Urinary bladder (tissue), 4 donors: ENCODE measurements around the gene TGFB1I1. TPM values are rescaled to one million over a fixed set of nuclear protein-coding genes. Genes with fewer than 3 reads are reported as not detected.
A peak's percentile ranks its signal among the peaks of the same experiment; 100 is the strongest.
"Not testable (repeated sequence)": the region's sequence is repeated elsewhere in the genome, so short reads cannot be mapped to it uniquely, and the experiment has no call there.

Experiments used
- DNase-seq: peaks from one replicate; pipeline ENCODE4 v3.0.0-alpha.2; 2015; ENCODE audit errors: extremely low spot score
- H3K27ac ChIP-seq: one replicate; pipeline ENCODE4 v1.5.1; 2013; ENCODE audit warnings: low read depth, mild to moderate bottlenecking, moderate library complexity
- H3K36me3 ChIP-seq: one replicate; pipeline ENCODE4 v1.6.1; 2013; ENCODE audit warnings: mild to moderate bottlenecking, moderate library complexity; ENCODE audit not compliant: insufficient read depth
- H3K4me1 ChIP-seq: one replicate; pipeline ENCODE4 v1.6.1; 2013; ENCODE audit warnings: mild to moderate bottlenecking, moderate library complexity; ENCODE audit not compliant: insufficient read depth
- H3K4me3 ChIP-seq: one replicate; pipeline ENCODE4 v1.5.1; 2013; ENCODE audit warnings: low read depth, low read length
- WGBS: extraction: QIAGEN DNeasy Blood & Tissue Kit; methylation state at CpG from one replicate; pipeline ENCODE4 v1.1.7; 2013; 5-methylcytosine and 5-hydroxymethylcytosine counted together
- polyA plus RNA-seq: library from polyadenylated mRNA; stranded (reverse); fragments of 200-250 nt; gene quantifications from one replicate; pipeline ENCODE4 v1.2.3, GENCODE V29; 2013
- total RNA-seq: library from RNA; depleted of rRNA; stranded (reverse); fragments of >200 nt; gene quantifications from one replicate; pipeline ENCODE4 v1.2.3, GENCODE V29; 2014
- donor health status: healthy with polysubstance abuse.
- donor health status: healthy.

The TGFB1I1 gene
- total and polyA plus RNA-seq, 2 donors = 76.2 to 341 TPM

GRCh38 chr16:31480851-31481536 lies 9.0 kb downstream of the TGFB1I1 start:
- 23% methylated on average over 7 of the region's 7 CpGs for WGBS
- Histone ChIP-seq H3K4me1 (peaks cover under 1% of the 10 kb centered on the region), H3K4me3 (no peak overlapping the region), H3K27ac (no peak overlapping the region), H3K36me3 (no peaks in the 10 kb centered on the region)
- no peak for DNase-seq

- no peaks in the 10 kb centered on the region for H3K36me3 ChIP-seq
- no peaks in the 10 kb centered on the region for H3K4me1 ChIP-seq
- H3K4me3 ChIP-seq = no peak within 1 kb of the TSS
- DNase-seq = no peak
- H3K27ac ChIP-seq = no peak within 1 kb of the TSS
- 82% methylated on average over 4 of the region's 4 CpGs for WGBS
Measured at GRCh38 chr16:31483081-31483480, 11.1 kb downstream of the TGFB1I1 start, which contains the start of gene SLC5A2. TSS of gene SLC5A2 (plus strand) at chr16:31483123. CDS start at chr16:31483137, 14 bp downstream.

GRCh38 chr16:31484048-31484447 lies 12.1 kb downstream of the TGFB1I1 start:
- WGBS = 93% methylated on average over 4 of the region's 4 CpGs
- H3K27ac ChIP-seq, H3K4me3 ChIP-seq, H3K4me1 ChIP-seq, H3K36me3 ChIP-seq, DNase-seq: not testable (repeated sequence)

- Histone ChIP-seq H3K36me3 (no peaks in the 10 kb centered on the region), H3K4me3 (no peak overlapping the region), H3K27ac (no peak overlapping the region), H3K4me1 (no peaks in the 10 kb centered on the region)
- WGBS = 41% methylated on average over 14 of the region's 14 CpGs
- DNase-seq = no peak
Measured at GRCh38 chr16:31484491-31485171, 12.7 kb downstream of the TGFB1I1 start.

- no peaks in the 10 kb centered on the region for H3K36me3 ChIP-seq
- no peak for DNase-seq
- H3K4me1 ChIP-seq = no peaks in the 10 kb centered on the region
- H3K4me3 ChIP-seq = no peak overlapping the region
- H3K27ac ChIP-seq = no peak overlapping the region
- WGBS = 92% methylated on average over 17 of the region's 17 CpGs
Measured at GRCh38 chr16:31485571-31485970, 13.6 kb downstream of the TGFB1I1 start.

GRCh38 chr16:31486045-31486444 lies 14.1 kb downstream of the TGFB1I1 start:
- DNase-seq = no peak
- no peaks in the 10 kb centered on the region for H3K4me1 ChIP-seq
- 92% methylated on average over 5 of the region's 5 CpGs for WGBS

GRCh38 chr16:31487071-31487719 lies 15.2 kb downstream of the TGFB1I1 start:
- no peaks in the 10 kb centered on the region for H3K36me3 ChIP-seq
- peak overlapping the region; percentile 35 for H3K4me3 ChIP-seq
- H3K4me1 ChIP-seq = no peaks in the 10 kb centered on the region
- no peak overlapping the region for H3K27ac ChIP-seq
- no peak for DNase-seq
- 7% methylated on average over 48 of the region's 48 CpGs for WGBS

More at GRCh38 chr16:31486045-31486444, 14.1 kb downstream of the TGFB1I1 start:
- H3K27ac ChIP-seq = no peak overlapping the region
- no peaks in the 10 kb centered on the region for H3K36me3 ChIP-seq
- no peak overlapping the region for H3K4me3 ChIP-seq

- no peak for DNase-seq
- H3K27ac ChIP-seq = no peak overlapping the region
- WGBS = under 1% methylated on average over 60 of the region's 60 CpGs
Measured at GRCh38 chr16:31487720-31488467, 15.9 kb downstream of the TGFB1I1 start.

GRCh38 chr16:31488468-31489297 lies 16.7 kb downstream of the TGFB1I1 start:
- Histone ChIP-seq H3K27ac (no peak overlapping the region), H3K4me3 (peak overlapping the region; percentile 35), H3K4me1 (no peaks in the 10 kb centered on the region), H3K36me3 (peaks cover 5% of the 10 kb centered on the region)
- WGBS = 33% methylated on average over 77 of the region's 77 CpGs
- no peak for DNase-seq

More at GRCh38 chr16:31487720-31488467, 15.9 kb downstream of the TGFB1I1 start:
- Histone ChIP-seq H3K4me1 (no peaks in the 10 kb centered on the region), H3K4me3 (peak overlapping the region; percentile 35), H3K36me3 (no peaks in the 10 kb centered on the region)

- DNase-seq = no peak
- Histone ChIP-seq H3K36me3 (peaks cover 5% of the 10 kb centered on the region), H3K4me3 (no peak overlapping the region), H3K4me1 (no peaks in the 10 kb centered on the region), H3K27ac (no peak overlapping the region)
- WGBS = 85% methylated on average over 7 of the region's 7 CpGs
Measured at GRCh38 chr16:31489298-31489564, 17.3 kb downstream of the TGFB1I1 start.

- no peak overlapping the region for H3K4me3 ChIP-seq
- 88% methylated on average over 22 of the region's 22 CpGs for WGBS
- peaks cover 5% of the 10 kb centered on the region for H3K36me3 ChIP-seq
Measured at GRCh38 chr16:31489616-31490584, 17.9 kb downstream of the TGFB1I1 start.

GRCh38 chr16:31491778-31492418 lies 19.9 kb downstream of the TGFB1I1 start:
- H3K27ac ChIP-seq = no peak overlapping the region
- WGBS = 93% methylated on average over 8 of the region's 8 CpGs
- H3K36me3 ChIP-seq = peaks cover 5% of the 10 kb centered on the region
- no peaks in the 10 kb centered on the region for H3K4me1 ChIP-seq
- H3K4me3 ChIP-seq = no peak overlapping the region
- DNase-seq = no peak

More at GRCh38 chr16:31489616-31490584, 17.9 kb downstream of the TGFB1I1 start:
- H3K4me1 ChIP-seq = no peaks in the 10 kb centered on the region
- H3K27ac ChIP-seq = no peak overlapping the region
- no peak for DNase-seq
